Measurements from ENCODE around the gene FAM47E. TPM values are rescaled to one million over a fixed set of nuclear protein-coding genes. Genes with fewer than 3 reads are reported as not detected.

The FAM47E gene
- polyA plus RNA-seq, 3 donors from 2014 or later = not detected

GRCh38 chr4:76302826-76303438 lies 51.4 kb downstream of the FAM47E start:
- peaks cover 41 to 43% of the 10 kb centered on the region in 2 donors for H3K4me1 Mint-ChIP-seq
- peaks cover 0 to 10% (median 5%) of the 10 kb centered on the region in 3 donors for H3K36me3 Mint-ChIP-seq
- no peak overlapping the region for H3K4me3 Mint-ChIP-seq
- no peak overlapping the region for H3K27ac Mint-ChIP-seq
- peaks cover 2 to 11% (median 2%) of the 10 kb centered on the region in 3 donors for H3K27me3 Mint-ChIP-seq (ENCODE audit: low read depth in 3 of 3)
- DNase-seq = no peak
- H3K9me3 Mint-ChIP-seq = peaks cover 0 to 7% (median 5%) of the 10 kb centered on the region in 6 donors

DNA sequence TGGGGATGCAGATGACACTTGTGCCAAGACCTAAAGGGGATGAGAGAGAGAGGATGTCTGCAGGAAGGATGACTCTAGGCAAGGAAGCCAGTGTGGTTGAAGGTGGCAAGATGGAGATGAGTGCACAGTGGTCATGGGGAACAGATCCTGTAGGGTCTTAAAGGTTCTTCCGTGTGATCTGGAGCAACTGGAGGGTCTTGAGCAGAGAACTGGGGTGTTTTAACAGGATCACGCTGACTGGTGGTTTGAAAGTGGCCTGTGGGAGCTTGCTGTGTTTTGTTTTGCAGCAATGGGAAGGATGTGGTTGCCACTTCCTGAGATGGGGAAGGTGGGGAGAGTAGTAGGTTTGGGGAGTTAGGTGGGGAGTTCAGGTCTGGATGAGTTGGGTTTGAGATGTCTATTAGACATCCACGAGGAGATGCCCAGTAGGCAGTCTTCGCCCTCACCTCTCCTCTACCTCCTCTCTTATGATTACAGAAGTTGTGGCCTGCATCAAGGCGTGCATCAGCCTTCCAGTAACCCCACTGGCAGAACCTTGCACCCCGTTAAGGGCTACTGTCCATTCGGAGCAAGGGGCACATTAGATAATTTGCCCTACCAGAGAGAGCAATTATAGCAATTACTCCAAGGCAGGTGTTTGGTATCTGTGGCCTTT lies 53.6 kb downstream of the FAM47E start:
- peak; percentile 19 to 31 (median 27) for DNase-seq
- Mint-ChIP-seq H3K27me3 (ENCODE audit: low read depth in 3 of 3) (peaks cover 0 to 11% (median 1%) of the 10 kb centered on the region in 3 donors), H3K9me3 (peaks cover 0 to under 1% (median 0%) of the 10 kb centered on the region in 6 donors), H3K27ac (peak overlapping the region; percentile 17 to 76 (median 39)), H3K4me3 (peak overlapping the region; percentile 81 to 87 (median 85)), H3K4me1 (peaks cover 41 to 43% of the 10 kb centered on the region in 2 donors), H3K36me3 (peaks cover 0 to 4% (median 3%) of the 10 kb centered on the region in 3 donors)

GRCh38 chr4:76305971-76306881 lies 54.7 kb downstream of the FAM47E start, which contains the start of gene STBD1:
STBD1 (plus strand) TSS chr4:76306733; CDS start chr4:76306770, 37 bp downstream.
- H3K9me3 Mint-ChIP-seq = no peaks in the 10 kb centered on the region
- peaks cover 0 to 11% (median 0%) of the 10 kb centered on the region in 3 donors for H3K27me3 Mint-ChIP-seq (ENCODE audit: low read depth in 3 of 3)
- peak; percentile 38 to 50 (median 45) for DNase-seq
- H3K36me3 Mint-ChIP-seq = peaks cover 0 to 4% (median 0%) of the 10 kb centered on the region in 3 donors
- H3K4me3 Mint-ChIP-seq = peak within 1 kb of the TSS; percentile 81 to 87 (median 85)
- H3K4me1 Mint-ChIP-seq = peaks cover 35 to 36% of the 10 kb centered on the region in 2 donors
- H3K27ac Mint-ChIP-seq = peak within 1 kb of the TSS; percentile 17 to 76 (median 58)

- peak overlapping the region; percentile 81 to 87 (median 85) for H3K4me3 Mint-ChIP-seq
Measured at GRCh38 chr4:76306882-76307659, 55.5 kb downstream of the FAM47E start.

GRCh38 chr4:76307660-76308014 lies 56.1 kb downstream of the FAM47E start:
- H3K27ac Mint-ChIP-seq = no peak overlapping the region
- H3K4me1 Mint-ChIP-seq = peaks cover 22 to 26% of the 10 kb centered on the region in 2 donors
- peak overlapping the region; percentile 71 to 87 (median 82) for H3K4me3 Mint-ChIP-seq
- peaks cover 0 to 11% (median 0%) of the 10 kb centered on the region in 3 donors for H3K27me3 Mint-ChIP-seq (ENCODE audit: low read depth in 3 of 3)
- H3K36me3 Mint-ChIP-seq = peaks cover 0 to 4% (median 0%) of the 10 kb centered on the region in 3 donors
- no peaks in the 10 kb centered on the region for H3K9me3 Mint-ChIP-seq
- DNase-seq = no peak

More at GRCh38 chr4:76306882-76307659, 55.5 kb downstream of the FAM47E start:
- Mint-ChIP-seq H3K36me3 (peaks cover 0 to 4% (median 0%) of the 10 kb centered on the region in 3 donors), H3K27me3 (ENCODE audit: low read depth in 3 of 3) (peaks cover 0 to 11% (median 0%) of the 10 kb centered on the region in 3 donors), H3K9me3 (no peaks in the 10 kb centered on the region), H3K4me1 (peaks cover 27 to 31% of the 10 kb centered on the region in 2 donors), H3K27ac (no peak overlapping the region)
- peak in 2 of 3 donors; percentile 2 to 9 for DNase-seq

GRCh38 chr4:76308548-76308947 lies 57.0 kb downstream of the FAM47E start:
- Mint-ChIP-seq H3K4me1 (peaks cover 22 to 23% of the 10 kb centered on the region in 2 donors), H3K27me3 (ENCODE audit: low read depth in 3 of 3) (peaks cover 0 to 13% (median 0%) of the 10 kb centered on the region in 3 donors), H3K27ac (peak overlapping the region in 1 of 6 donors; percentile 63), H3K4me3 (peak overlapping the region in 2 of 5 donors; percentile 5 to 28), H3K36me3 (peaks cover 0 to 4% (median 0%) of the 10 kb centered on the region in 3 donors), H3K9me3 (no peaks in the 10 kb centered on the region)
- DNase-seq = no peak

- Mint-ChIP-seq H3K36me3 (peaks cover 0 to 5% (median 0%) of the 10 kb centered on the region in 3 donors), H3K27ac (no peak overlapping the region)
Measured at GRCh38 chr4:76309939-76310550, 58.5 kb downstream of the FAM47E start.

DNA sequence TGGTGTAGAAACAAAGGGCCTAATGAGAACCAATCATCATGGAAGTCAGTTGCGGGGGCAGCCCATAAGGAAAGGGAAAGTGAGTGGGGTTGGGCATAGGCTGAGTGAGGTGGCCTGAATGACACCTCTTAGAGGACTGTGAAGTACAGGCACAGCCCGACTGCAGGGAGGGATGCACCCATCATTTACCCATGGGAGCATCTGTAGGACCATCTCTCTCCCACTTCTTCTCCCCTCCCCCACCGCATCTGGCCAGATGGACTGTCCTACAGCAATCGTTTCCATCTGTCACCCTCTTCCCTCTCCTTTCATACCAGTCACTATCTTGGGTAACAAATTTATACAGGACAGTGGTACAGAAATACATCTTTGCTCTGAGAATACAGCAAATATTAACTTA lies 59.2 kb downstream of the FAM47E start:
- Mint-ChIP-seq H3K9me3 (peaks cover 0 to 9% (median 2%) of the 10 kb centered on the region in 6 donors), H3K4me1 (peaks cover 2 to 5% of the 10 kb centered on the region in 2 donors), H3K36me3 (peaks cover 0 to 10% (median 4%) of the 10 kb centered on the region in 3 donors), H3K4me3 (no peak overlapping the region), H3K27ac (no peak overlapping the region), H3K27me3 (ENCODE audit: low read depth in 3 of 3) (peaks cover 2 to 8% (median 7%) of the 10 kb centered on the region in 3 donors)
- DNase-seq = no peak

More at GRCh38 chr4:76309939-76310550, 58.5 kb downstream of the FAM47E start:
- DNase-seq = no peak
- peaks cover 0 to 14% (median 4%) of the 10 kb centered on the region in 3 donors for H3K27me3 Mint-ChIP-seq (ENCODE audit: low read depth in 3 of 3)
- H3K4me1 Mint-ChIP-seq = peaks cover 8 to 11% of the 10 kb centered on the region in 2 donors
- H3K4me3 Mint-ChIP-seq = no peak overlapping the region
- peaks cover 0 to 4% (median 0%) of the 10 kb centered on the region in 6 donors for H3K9me3 Mint-ChIP-seq

- Mint-ChIP-seq H3K9me3 (peaks cover 4 to 21% (median 11%) of the 10 kb centered on the region in 6 donors), H3K4me1 (peaks cover 0 to 3% of the 10 kb centered on the region in 2 donors), H3K27me3 (ENCODE audit: low read depth in 3 of 3) (peaks cover 4 to 8% (median 7%) of the 10 kb centered on the region in 3 donors), H3K27ac (no peak overlapping the region), H3K4me3 (no peak overlapping the region), H3K36me3 (peaks cover 8 to 16% (median 10%) of the 10 kb centered on the region in 3 donors)
- no peak for DNase-seq
Measured at GRCh38 chr4:76311896-76312331, 60.4 kb downstream of the FAM47E start.

DNA sequence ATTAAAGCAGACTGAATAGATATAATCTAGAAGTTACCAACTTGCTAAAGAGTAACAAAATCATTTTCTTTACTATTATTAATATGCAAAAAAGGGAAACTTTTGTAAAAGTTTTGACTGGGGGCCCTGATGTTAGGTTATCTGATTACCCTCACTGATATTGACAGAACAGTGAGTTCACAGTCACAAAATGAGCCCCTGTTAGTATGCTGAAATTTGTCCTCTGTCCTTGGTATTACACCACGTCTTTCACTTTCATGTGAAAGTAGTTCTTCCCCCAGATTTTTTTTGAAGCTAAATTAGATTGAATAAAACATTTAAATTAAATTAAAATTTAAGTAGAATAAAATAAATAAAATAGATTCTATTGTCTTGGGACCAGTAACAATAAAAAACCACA lies 60.9 kb downstream of the FAM47E start:
- Mint-ChIP-seq H3K27me3 (ENCODE audit: low read depth in 3 of 3) (peaks cover 6 to 10% (median 7%) of the 10 kb centered on the region in 3 donors), H3K36me3 (peaks cover 8 to 16% (median 16%) of the 10 kb centered on the region in 3 donors), H3K4me1 (no peaks in the 10 kb centered on the region), H3K4me3 (no peak overlapping the region), H3K9me3 (peaks cover 7 to 27% (median 14%) of the 10 kb centered on the region in 6 donors), H3K27ac (no peak overlapping the region)
- DNase-seq = no peak

GRCh38 chr4:76313547-76313946 lies 62.0 kb downstream of the FAM47E start:
- Mint-ChIP-seq H3K4me3 (no peak overlapping the region), H3K27me3 (ENCODE audit: low read depth in 3 of 3) (peaks cover 10 to 12% (median 10%) of the 10 kb centered on the region in 3 donors), H3K9me3 (peaks cover 12 to 31% (median 15%) of the 10 kb centered on the region in 6 donors), H3K36me3 (peaks cover 8 to 17% (median 16%) of the 10 kb centered on the region in 3 donors), H3K4me1 (no peaks in the 10 kb centered on the region), H3K27ac (no peak overlapping the region)
- DNase-seq = no peak

- Mint-ChIP-seq H3K4me1 (no peaks in the 10 kb centered on the region), H3K27ac (no peak overlapping the region), H3K4me3 (no peak overlapping the region), H3K36me3 (peaks cover 8 to 17% (median 13%) of the 10 kb centered on the region in 3 donors), H3K9me3 (peaks cover 12 to 33% (median 17%) of the 10 kb centered on the region in 6 donors), H3K27me3 (ENCODE audit: low read depth in 3 of 3) (peaks cover 8 to 17% (median 12%) of the 10 kb centered on the region in 3 donors)
- no peak for DNase-seq
Measured at GRCh38 chr4:76315267-76315918, 63.9 kb downstream of the FAM47E start.

Data from immature natural killer cell (primary cell).